Liver (tissue), 9 donors: Measurements from ENCODE around the gene CSTF3. TPM values are rescaled to one million over a fixed set of nuclear protein-coding genes. Genes with fewer than 3 reads are reported as not detected.

Experiments used
- DNase-seq: peaks from one replicate; pipeline ENCODE4 v3.0.0-alpha.2; 2017; ENCODE audit warnings: low spot score
- H3K27ac ChIP-seq, 2 donors: one replicate each; pipeline ENCODE4 v1.7.0; 2013; ENCODE audit warnings: inconsistent platforms in 2 of 2, low read length in 2 of 2, control low read depth in 1 of 2, low read depth in 1 of 2, mild to moderate bottlenecking in 1 of 2
- H3K27me3 ChIP-seq, 4 donors: one replicate each; pipeline versions ENCODE4 v1.6.1 to v1.7.0; 2013; ENCODE audit warnings: low read length in 3 of 4, inconsistent platforms in 1 of 4, mild to moderate bottlenecking in 1 of 4, moderate library complexity in 1 of 4; ENCODE audit not compliant: control insufficient read depth in 4 of 4, insufficient read depth in 4 of 4
- H3K36me3 ChIP-seq, 4 donors: one replicate each; pipeline versions ENCODE4 v1.6.1 to v1.7.0; 2013; ENCODE audit warnings: low read length in 3 of 4, mild to moderate bottlenecking in 3 of 4, low read depth in 1 of 4, moderate library complexity in 1 of 4; ENCODE audit not compliant: control insufficient read depth in 4 of 4, insufficient read depth in 3 of 4
- H3K4me1 ChIP-seq, 4 donors: one replicate each; pipeline versions ENCODE4 v1.6.1 to v1.7.0; 2013; ENCODE audit warnings: low read length in 3 of 4, mild to moderate bottlenecking in 3 of 4, moderate library complexity in 1 of 4; ENCODE audit not compliant: control insufficient read depth in 4 of 4, insufficient read depth in 4 of 4
- H3K4me3 ChIP-seq, 3 donors: one replicate each; pipeline versions ENCODE4 v1.6.1 to v1.7.0; 2013; ENCODE audit warnings: low read length in 3 of 3, control low read depth in 1 of 3, low read depth in 1 of 3, mild to moderate bottlenecking in 1 of 3
- H3K9ac ChIP-seq, 2 donors: one replicate each; pipeline ENCODE4 v1.7.0; 2013; ENCODE audit warnings: low read length in 2 of 2, mild to moderate bottlenecking in 2 of 2, moderate library complexity in 2 of 2, control low read depth in 1 of 2, low read depth in 1 of 2
- H3K9me3 ChIP-seq, 4 donors: one replicate each; pipeline versions ENCODE4 v1.6.1 to v1.7.0; 2013; ENCODE audit warnings: low read length in 3 of 4; ENCODE audit not compliant: control insufficient read depth in 4 of 4
- EGR1 ChIP-seq, 2 donors: IDR thresholded peaks; 2 replicates each; pipeline ENCODE4 v1.6.1; 2016 to 2018; ENCODE audit warnings: antibody characterized with exemption in 2 of 2, low read depth in 2 of 2
- FOXA1 ChIP-seq: IDR thresholded peaks from 2 replicates; pipeline ENCODE4 v1.6.1; 2016; ENCODE audit warnings: antibody characterized with exemption
- FOXA2 ChIP-seq: IDR thresholded peaks from 2 replicates; pipeline ENCODE4 v1.6.1; 2016; ENCODE audit warnings: antibody characterized with exemption
- GABPA ChIP-seq, 2 donors: IDR thresholded peaks in 1 of 2; conservative IDR thresholded peaks in 1 of 2; 2 replicates each; pipeline ENCODE4 v1.6.1; 2016; ENCODE audit warnings: antibody characterized with exemption in 2 of 2, mild to moderate bottlenecking in 1 of 2, moderate library complexity in 1 of 2
- HNF4G ChIP-seq: IDR thresholded peaks from 2 replicates; pipeline ENCODE4 v1.6.1; 2016; ENCODE audit warnings: antibody characterized with exemption
- JUND ChIP-seq, 2 donors: IDR thresholded peaks; 2 replicates each; pipeline ENCODE4 v1.6.1; 2016; ENCODE audit warnings: antibody characterized with exemption in 2 of 2
- NR2F2 ChIP-seq: IDR thresholded peaks from 2 replicates; pipeline ENCODE4 v1.6.1; 2016; ENCODE audit warnings: antibody characterized with exemption
- RAD21 ChIP-seq, 2 donors: IDR thresholded peaks; 2 replicates each; pipeline ENCODE4 v1.6.1; 2016; ENCODE audit warnings: antibody characterized with exemption in 2 of 2, mild to moderate bottlenecking in 2 of 2
- RXRA ChIP-seq, 2 donors: IDR thresholded peaks; 2 replicates each; pipeline ENCODE4 v1.6.1; 2017 to 2018; ENCODE audit warnings: antibody characterized with exemption in 2 of 2, mild to moderate bottlenecking in 1 of 2
- SP1 ChIP-seq: IDR thresholded peaks from 2 replicates; pipeline ENCODE4 v1.6.1; 2018; ENCODE audit warnings: antibody characterized with exemption, mild to moderate bottlenecking
- TAF1 ChIP-seq: conservative IDR thresholded peaks from 2 replicates; pipeline ENCODE4 v1.6.1; 2016; ENCODE audit warnings: antibody characterized with exemption, mild to moderate bottlenecking
- YY1 ChIP-seq: IDR thresholded peaks from 2 replicates; pipeline ENCODE4 v1.6.1; 2016; ENCODE audit warnings: antibody characterized with exemption, mild to moderate bottlenecking
- WGBS: extraction: QIAGEN DNeasy Blood & Tissue Kit; methylation state at CpG from one replicate; pipeline ENCODE4 v1.1.7; 2013; 5-methylcytosine and 5-hydroxymethylcytosine counted together
- polyA plus RNA-seq, 2 donors: library from polyadenylated mRNA; stranded (reverse) in 1 of 2; unstranded in 1 of 2; fragments of 200-250 nt in 1 of 2; fragments of >200 nt in 1 of 2; fragmentation: Nextera tagmentation in 1 of 2; extraction: Ambion mirVana in 1 of 2; gene quantifications; one replicate each; pipeline versions ENCODE4 v1.2.1 to v1.2.3, GENCODE V29; 2013 to 2015
- total RNA-seq, 2 donors: library from RNA; depleted of rRNA; stranded (reverse); fragments of >200 nt; gene quantifications; one replicate each; pipeline ENCODE4 v1.2.3, GENCODE V29; 2014
- TF ChIP-seq, protein P1 (sequence below): IDR thresholded peaks from 2 replicates; pipeline ENCODE4 v1.6.1; 2016; ENCODE audit warnings: antibody characterized with exemption
- TF ChIP-seq, protein P2 (sequence below): IDR thresholded peaks from 2 replicates; pipeline ENCODE4 v1.6.1; 2016; ENCODE audit warnings: antibody characterized with exemption
- TF ChIP-seq, protein P3 (sequence below): fragments of 150-350 bp; IDR thresholded peaks from 2 replicates; pipeline ENCODE4 v1.5.1; 2017; ENCODE audit warnings: improper control_type of control experiment, low read depth, low read length; ENCODE audit not compliant: missing input control
- TF ChIP-seq, protein P4 (sequence below): IDR thresholded peaks from 2 replicates; pipeline ENCODE4 v1.6.1; 2016; ENCODE audit warnings: antibody characterized with exemption
- TF ChIP-seq, protein P5 (sequence below): IDR thresholded peaks from 2 replicates; pipeline ENCODE4 v1.6.1; 2016; ENCODE audit warnings: antibody characterized with exemption, mild to moderate bottlenecking
- donor health status: healthy.
- donor health status: healthy.
- donor health status: healthy.
- donor health status: healthy.
- donor health status: healthy.

Gene CSTF3
- total and polyA plus RNA-seq, 4 donors, result 7.9 to 20.8 (median 12.3) TPM

DNA sequence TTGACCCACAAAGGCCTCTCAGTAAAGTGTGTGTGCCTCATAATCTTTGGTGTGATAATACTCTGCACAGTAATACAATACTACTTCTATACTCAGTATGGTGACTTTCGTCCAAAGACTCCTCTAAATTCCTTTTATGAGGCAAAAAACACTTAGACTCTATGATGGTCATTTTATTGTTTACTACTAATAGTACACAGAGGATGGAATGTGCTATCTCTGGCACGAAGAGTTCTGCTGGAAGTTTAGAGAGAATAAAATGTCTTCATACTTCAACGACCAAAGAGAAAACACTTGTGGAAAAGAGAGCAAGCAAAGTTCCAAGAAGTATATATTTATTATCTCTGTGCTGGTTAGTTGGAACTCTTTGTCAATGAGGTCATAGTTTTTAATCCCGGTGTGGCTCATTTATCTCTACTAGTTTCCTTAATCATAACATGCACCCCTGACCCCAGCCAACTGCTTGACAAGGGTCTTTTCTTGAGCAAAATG lies 7.5 kb upstream of the CSTF3 start:
- Histone ChIP-seq H3K9ac (no peak overlapping the region), H3K4me1 (no peaks in the 10 kb centered on the region), H3K4me3 (no peak overlapping the region), H3K36me3 (no peaks in the 10 kb centered on the region), H3K27me3 (no peaks in the 10 kb centered on the region), H3K27ac (no peak overlapping the region), H3K9me3 (no peaks in the 10 kb centered on the region)
- WGBS, result 69% methylated on average over 4 of the region's 4 CpGs
- TF ChIP-seq, protein P1, sequence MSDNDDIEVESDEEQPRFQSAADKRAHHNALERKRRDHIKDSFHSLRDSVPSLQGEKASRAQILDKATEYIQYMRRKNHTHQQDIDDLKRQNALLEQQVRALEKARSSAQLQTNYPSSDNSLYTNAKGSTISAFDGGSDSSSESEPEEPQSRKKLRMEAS, result no peak
- DNase-seq, result no peak

DNA sequence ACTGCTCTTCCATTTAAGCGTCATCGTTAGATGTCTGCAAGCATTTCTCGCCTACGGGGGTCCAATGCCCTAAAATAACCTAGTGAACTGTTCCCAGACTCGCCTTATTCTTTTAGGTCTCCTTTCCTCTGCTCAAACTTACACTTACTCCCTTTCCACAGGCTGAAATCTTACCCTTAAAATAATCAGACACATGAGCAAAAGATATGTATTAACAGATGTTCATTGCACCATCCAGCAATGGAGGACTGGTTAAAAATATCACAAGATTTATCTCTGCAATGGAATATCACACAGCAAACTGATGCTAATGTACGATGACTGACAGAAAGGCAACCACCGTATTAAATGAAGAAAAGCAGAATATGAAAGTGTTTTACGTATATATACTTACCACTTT lies 1.6 kb upstream of the CSTF3 start:
- 97% methylated on average over 8 of the region's 8 CpGs for WGBS
- H3K4me3 ChIP-seq, result no peak overlapping the region
- H3K9ac ChIP-seq, result no peak overlapping the region
- no peaks in the 10 kb centered on the region for H3K27me3 ChIP-seq
- no peak for DNase-seq
- no peak for TF ChIP-seq RXRA (IDR thresholded peaks at IDR 0.05)
- TF ChIP-seq EGR1 (IDR thresholded peaks at IDR 0.05; ENCODE audit: low read depth in 2 of 2), result no peak
- TF ChIP-seq SP1, result no peak
- TF ChIP-seq, protein P2, sequence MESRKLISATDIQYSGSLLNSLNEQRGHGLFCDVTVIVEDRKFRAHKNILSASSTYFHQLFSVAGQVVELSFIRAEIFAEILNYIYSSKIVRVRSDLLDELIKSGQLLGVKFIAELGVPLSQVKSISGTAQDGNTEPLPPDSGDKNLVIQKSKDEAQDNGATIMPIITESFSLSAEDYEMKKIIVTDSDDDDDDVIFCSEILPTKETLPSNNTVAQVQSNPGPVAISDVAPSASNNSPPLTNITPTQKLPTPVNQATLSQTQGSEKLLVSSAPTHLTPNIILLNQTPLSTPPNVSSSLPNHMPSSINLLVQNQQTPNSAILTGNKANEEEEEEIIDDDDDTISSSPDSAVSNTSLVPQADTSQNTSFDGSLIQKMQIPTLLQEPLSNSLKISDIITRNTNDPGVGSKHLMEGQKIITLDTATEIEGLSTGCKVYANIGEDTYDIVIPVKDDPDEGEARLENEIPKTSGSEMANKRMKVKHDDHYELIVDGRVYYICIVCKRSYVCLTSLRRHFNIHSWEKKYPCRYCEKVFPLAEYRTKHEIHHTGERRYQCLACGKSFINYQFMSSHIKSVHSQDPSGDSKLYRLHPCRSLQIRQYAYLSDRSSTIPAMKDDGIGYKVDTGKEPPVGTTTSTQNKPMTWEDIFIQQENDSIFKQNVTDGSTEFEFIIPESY, result no peak
- no peak for TF ChIP-seq JUND (IDR thresholded peaks at IDR 0.05)
- TF ChIP-seq GABPA (IDR thresholded peaks at IDR 0.05 in 1 of 2, conservative IDR thresholded peaks at IDR 0.05 in 1 of 2), result no peak
- TF ChIP-seq FOXA2, result no peak
- TF ChIP-seq, protein P3, sequence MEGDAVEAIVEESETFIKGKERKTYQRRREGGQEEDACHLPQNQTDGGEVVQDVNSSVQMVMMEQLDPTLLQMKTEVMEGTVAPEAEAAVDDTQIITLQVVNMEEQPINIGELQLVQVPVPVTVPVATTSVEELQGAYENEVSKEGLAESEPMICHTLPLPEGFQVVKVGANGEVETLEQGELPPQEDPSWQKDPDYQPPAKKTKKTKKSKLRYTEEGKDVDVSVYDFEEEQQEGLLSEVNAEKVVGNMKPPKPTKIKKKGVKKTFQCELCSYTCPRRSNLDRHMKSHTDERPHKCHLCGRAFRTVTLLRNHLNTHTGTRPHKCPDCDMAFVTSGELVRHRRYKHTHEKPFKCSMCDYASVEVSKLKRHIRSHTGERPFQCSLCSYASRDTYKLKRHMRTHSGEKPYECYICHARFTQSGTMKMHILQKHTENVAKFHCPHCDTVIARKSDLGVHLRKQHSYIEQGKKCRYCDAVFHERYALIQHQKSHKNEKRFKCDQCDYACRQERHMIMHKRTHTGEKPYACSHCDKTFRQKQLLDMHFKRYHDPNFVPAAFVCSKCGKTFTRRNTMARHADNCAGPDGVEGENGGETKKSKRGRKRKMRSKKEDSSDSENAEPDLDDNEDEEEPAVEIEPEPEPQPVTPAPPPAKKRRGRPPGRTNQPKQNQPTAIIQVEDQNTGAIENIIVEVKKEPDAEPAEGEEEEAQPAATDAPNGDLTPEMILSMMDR, result no peak
- TF ChIP-seq, protein P1, result no peak
- no peak for TF ChIP-seq FOXA1
- TF ChIP-seq RAD21 (IDR thresholded peaks at IDR 0.05), result no peak
- TF ChIP-seq, protein P4, sequence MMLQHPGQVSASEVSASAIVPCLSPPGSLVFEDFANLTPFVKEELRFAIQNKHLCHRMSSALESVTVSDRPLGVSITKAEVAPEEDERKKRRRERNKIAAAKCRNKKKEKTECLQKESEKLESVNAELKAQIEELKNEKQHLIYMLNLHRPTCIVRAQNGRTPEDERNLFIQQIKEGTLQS, result no peak
- TF ChIP-seq NR2F2, result no peak
- no peak for TF ChIP-seq TAF1
- TF ChIP-seq YY1, result no peak
- TF ChIP-seq, protein P5, sequence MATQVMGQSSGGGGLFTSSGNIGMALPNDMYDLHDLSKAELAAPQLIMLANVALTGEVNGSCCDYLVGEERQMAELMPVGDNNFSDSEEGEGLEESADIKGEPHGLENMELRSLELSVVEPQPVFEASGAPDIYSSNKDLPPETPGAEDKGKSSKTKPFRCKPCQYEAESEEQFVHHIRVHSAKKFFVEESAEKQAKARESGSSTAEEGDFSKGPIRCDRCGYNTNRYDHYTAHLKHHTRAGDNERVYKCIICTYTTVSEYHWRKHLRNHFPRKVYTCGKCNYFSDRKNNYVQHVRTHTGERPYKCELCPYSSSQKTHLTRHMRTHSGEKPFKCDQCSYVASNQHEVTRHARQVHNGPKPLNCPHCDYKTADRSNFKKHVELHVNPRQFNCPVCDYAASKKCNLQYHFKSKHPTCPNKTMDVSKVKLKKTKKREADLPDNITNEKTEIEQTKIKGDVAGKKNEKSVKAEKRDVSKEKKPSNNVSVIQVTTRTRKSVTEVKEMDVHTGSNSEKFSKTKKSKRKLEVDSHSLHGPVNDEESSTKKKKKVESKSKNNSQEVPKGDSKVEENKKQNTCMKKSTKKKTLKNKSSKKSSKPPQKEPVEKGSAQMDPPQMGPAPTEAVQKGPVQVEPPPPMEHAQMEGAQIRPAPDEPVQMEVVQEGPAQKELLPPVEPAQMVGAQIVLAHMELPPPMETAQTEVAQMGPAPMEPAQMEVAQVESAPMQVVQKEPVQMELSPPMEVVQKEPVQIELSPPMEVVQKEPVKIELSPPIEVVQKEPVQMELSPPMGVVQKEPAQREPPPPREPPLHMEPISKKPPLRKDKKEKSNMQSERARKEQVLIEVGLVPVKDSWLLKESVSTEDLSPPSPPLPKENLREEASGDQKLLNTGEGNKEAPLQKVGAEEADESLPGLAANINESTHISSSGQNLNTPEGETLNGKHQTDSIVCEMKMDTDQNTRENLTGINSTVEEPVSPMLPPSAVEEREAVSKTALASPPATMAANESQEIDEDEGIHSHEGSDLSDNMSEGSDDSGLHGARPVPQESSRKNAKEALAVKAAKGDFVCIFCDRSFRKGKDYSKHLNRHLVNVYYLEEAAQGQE, result no peak
- no peak for TF ChIP-seq HNF4G
- no peaks in the 10 kb centered on the region for H3K36me3 ChIP-seq
- H3K4me1 ChIP-seq, result peaks cover 2 to 21% (median 12%) of the 10 kb centered on the region in 4 donors
- H3K27ac ChIP-seq, result no peak overlapping the region
- no peaks in the 10 kb centered on the region for H3K9me3 ChIP-seq
